A549 (cell line): ENCODE results near the gene RAPGEF2.

Experiments
- BHLHE40 ChIP-seq: IDR thresholded peaks from 2 replicates; pipeline ENCODE4 v1.6.1; 2012; ENCODE audit warnings: low read depth, low read length, inconsistent platforms
- CHD2 ChIP-seq: fragments of 150-350 bp; IDR thresholded peaks from 2 replicates; pipeline ENCODE4 v1.6.1; 2014; ENCODE audit warnings: low read length; ENCODE audit not compliant: partially characterized antibody
- EP300 ChIP-seq, 2 experiments: fragments of >200 bp; sonication (Bioruptor Twin); formaldehyde crosslinking; IDR thresholded peaks; 2 replicates in 1 of 2; 3 replicates in 1 of 2; pipeline ENCODE4 v1.6.1; 2016 to 2017
- NFE2L2 ChIP-seq: fragments of 150-350 bp; conservative IDR thresholded peaks from 2 replicates; pipeline ENCODE4 v1.6.1; 2014; ENCODE audit warnings: low read length
- TF ChIP-seq, protein P1 (sequence below): fragments of >200 bp; sonication (Bioruptor Twin); formaldehyde crosslinking; IDR thresholded peaks from 3 replicates; pipeline ENCODE4 v1.5.1; 2016
- TF ChIP-seq, protein P2 (sequence below): fragments of 250-450 bp; sonication (Bioruptor Pico); IDR thresholded peaks from 2 replicates; pipeline ENCODE4 v1.5.0; 2021; ENCODE audit warnings: mild to moderate bottlenecking, moderate library complexity, borderline replicate concordance

DNA sequence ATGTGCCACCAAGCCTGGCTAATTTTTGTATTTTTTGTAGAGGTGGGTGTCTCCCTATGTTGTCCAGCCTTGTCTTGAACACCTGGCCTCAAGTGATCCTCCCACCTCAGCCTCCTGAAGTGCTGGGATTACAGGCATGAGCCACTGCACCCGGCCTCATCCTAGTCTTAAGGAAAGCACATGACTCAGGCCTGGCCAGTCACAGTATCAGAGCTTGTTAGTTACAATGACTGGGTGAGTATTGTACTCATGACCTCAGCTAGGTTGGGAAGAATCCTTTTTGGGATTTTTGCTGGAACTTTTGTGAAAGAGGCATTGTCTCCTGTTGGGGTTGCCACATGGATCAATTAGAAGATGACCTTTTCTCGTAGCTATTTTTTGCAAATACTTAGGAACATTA is 292.8 kb downstream of the RAPGEF2 start:
- TF ChIP-seq CHD2 (no peak), EP300 (IDR thresholded peaks at IDR 0.05) (no peak), BHLHE40 (no peak), NFE2L2 (no peak)
- TF ChIP-seq, protein P1, sequence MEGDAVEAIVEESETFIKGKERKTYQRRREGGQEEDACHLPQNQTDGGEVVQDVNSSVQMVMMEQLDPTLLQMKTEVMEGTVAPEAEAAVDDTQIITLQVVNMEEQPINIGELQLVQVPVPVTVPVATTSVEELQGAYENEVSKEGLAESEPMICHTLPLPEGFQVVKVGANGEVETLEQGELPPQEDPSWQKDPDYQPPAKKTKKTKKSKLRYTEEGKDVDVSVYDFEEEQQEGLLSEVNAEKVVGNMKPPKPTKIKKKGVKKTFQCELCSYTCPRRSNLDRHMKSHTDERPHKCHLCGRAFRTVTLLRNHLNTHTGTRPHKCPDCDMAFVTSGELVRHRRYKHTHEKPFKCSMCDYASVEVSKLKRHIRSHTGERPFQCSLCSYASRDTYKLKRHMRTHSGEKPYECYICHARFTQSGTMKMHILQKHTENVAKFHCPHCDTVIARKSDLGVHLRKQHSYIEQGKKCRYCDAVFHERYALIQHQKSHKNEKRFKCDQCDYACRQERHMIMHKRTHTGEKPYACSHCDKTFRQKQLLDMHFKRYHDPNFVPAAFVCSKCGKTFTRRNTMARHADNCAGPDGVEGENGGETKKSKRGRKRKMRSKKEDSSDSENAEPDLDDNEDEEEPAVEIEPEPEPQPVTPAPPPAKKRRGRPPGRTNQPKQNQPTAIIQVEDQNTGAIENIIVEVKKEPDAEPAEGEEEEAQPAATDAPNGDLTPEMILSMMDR: no peak
- TF ChIP-seq, protein P2, sequence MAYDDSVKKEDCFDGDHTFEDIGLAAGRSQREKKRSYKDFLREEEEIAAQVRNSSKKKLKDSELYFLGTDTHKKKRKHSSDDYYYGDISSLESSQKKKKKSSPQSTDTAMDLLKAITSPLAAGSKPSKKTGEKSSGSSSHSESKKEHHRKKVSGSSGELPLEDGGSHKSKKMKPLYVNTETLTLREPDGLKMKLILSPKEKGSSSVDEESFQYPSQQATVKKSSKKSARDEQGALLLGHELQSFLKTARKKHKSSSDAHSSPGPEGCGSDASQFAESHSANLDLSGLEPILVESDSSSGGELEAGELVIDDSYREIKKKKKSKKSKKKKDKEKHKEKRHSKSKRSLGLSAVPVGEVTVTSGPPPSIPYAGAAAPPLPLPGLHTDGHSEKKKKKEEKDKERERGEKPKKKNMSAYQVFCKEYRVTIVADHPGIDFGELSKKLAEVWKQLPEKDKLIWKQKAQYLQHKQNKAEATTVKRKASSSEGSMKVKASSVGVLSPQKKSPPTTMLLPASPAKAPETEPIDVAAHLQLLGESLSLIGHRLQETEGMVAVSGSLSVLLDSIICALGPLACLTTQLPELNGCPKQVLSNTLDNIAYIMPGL: no peak
